HG03066 (cell line): ENCODE data around the gene RPGRIP1.
"Not testable (repeated sequence)": the region's sequence is repeated elsewhere in the genome, so short reads cannot be mapped to it uniquely, and the experiment has no call there.

Experiments
- ATAC-seq: cut with Tn5 transposase; IDR thresholded peaks from one replicate; pipeline ENCODE4 v1.9.1; 2021; ENCODE audit warnings: low read depth; ENCODE audit not compliant: unreplicated experiment

Gene RPGRIP1

DNA sequence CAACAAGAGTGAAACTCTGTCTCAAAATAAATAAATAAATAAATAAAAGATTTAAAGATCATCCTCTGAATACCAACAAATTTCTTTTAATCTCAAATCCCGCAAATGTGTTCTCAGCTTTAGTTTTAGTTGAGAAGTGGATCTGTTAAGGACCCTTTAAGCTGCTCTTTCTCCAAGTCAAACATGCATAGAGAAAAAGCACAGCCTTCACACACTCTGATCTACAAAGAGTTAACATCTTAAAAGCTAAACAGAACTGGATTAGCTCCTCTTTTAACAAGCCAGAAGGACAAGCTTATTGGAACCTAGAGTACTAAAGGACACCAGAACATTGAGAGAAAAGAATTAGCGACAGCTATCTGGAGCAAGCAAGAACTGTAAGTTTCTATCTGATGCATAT, at the start of gene RPGRIP1:
RPGRIP1 (plus strand) TSS at position 301 of the 400 bp plus-strand sequence. CDS start 7,894 bp downstream, outside the sequence.
- ATAC-seq = no peak

DNA sequence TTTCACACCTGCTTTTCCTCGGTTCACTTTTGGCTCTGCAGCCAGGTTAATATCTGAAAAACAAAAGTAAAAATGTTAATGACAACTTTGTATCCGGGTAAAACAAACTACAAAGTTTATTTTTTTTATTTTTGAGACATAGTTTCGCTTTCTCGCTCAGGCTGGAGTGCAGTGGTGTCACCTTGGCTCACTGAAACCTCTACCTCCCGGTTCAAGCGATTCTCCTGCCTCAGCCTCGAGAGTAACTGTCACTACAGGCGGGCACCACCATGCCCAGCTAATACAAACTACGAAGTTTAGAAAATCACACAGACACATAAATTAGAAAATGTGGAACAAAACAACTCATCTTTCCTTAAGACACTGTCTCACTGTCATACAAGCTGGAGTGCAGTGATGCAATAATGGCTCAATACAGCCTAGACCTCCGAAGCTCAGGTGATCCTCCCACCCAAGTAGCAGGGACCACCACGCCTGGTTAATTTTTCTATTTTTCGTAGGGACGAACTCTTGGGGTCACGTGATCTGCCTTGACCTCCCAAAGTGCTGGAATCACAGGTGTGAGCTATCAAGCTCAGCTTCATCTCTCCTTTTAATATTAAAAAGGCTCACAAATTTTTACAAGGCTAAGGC, 48.7 kb upstream of the RPGRIP1 start:
- no peak for ATAC-seq

DNA sequence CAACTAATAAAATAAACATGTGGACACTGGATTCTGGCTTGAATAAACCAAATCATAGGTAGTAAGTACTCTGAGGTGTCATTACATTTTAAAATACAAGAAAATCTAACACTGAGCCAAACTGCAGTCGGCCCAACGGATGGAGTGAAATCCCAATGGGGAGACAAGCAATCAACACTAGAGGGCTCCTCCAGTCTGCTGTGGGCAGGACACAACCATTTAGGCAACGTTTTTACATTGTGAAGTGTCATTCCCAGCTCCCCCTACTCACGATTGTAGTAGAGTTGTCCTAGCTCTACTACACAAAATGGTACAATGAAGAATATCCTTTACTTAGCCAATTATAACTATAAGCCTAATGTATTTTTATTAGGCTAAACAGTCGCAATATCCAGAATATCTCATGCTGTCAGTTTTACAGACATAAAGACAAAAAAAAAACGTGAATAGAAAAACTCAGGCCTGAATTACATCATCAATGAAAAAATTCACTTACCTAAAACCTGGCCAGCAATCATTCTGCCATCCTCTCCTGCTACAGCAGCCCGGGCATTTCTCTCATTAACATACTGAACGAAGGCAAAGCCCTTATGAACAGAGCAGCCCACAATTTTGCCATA, 46.3 kb upstream of the RPGRIP1 start:
- no peak for ATAC-seq

DNA sequence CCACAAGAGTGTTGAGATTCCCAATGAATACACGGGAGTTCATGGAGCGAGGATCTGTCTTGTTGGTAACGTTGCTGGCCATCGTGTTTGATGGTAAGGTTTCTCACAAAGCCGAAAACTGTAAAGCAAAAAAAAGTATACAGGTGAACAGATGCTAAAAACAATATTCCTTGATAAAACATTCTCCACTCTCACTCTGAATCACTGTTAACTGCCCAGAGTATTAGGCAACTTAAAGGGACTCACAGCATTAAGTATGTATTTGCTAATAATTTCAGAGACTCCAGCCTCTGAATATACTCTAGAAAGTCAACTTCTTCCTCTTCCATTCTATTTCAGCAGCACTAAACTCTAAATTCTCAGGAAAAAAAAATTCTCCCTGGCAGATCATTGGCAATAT, 45.8 kb upstream of the RPGRIP1 start:
- no peak for ATAC-seq

DNA sequence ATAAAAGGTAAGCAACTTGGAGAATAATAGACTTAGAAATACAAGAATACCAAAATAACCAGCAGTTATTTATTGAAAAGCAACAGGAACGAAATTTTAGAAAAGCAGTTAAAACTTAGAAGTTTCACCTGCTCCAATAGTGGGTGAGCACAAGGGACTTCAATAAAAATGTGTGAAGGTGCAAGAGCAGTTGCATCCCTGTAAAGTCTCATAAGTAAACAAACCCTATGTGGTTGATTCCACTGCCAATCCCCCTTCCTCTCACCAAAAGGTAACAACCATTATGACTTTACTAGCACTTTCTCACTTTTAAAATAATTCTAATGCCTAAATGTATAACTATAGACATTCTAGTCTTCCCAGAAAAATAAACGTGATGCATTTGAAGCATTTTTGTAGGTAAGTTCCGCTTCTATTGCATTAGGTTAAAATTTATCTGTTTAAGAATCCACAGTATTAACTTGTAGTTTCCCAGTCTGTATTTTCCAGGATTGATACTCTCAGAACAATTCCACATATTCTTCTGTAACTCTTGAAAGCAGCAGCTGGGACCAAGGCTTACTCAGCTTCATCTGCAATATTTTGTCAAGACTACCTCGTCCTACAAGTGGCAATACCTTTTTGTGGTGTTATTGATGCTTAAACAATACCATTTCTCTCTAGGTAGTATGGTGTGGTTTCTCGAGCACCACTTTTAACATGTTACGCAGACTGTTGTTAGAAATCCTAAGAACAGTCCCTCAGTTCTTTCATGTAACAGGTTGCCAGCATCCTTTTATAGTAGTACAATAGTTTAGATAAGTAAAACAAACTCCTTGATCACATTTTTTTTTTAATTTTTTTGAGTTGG, 42.7 kb upstream of the RPGRIP1 start:
- ATAC-seq = no peak

DNA sequence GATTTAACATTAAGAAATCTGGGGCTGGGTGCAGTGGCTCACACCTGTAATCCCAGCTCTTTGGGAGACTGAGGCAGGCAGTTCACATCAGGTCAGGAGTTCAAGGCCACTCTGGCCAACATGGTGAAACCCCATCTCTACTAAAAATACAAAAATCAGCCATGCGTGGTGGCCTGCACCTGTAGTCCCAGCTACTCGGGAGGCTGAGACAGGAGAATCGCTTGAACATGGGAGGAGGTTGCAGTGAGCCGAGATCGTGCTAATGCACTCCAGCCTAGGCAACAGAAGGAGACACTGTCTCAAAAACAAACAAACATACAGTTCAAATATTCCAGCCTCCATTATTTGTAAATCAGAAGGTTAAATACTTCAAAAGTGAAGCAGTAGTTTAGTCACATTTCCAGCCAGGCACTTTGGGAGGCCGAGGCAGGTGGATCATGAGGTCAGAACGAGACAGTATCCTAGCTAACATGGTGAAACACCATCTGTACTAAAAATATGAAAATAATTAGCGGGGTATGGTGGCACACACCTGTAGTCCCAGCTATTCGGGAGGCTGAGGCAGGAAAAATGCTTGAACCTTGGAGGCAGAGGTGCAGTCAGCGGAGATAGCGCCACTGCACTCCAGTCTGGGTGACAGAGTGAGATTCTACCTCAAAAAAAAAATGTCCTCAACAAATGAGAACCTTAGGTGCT, 40.9 kb upstream of the RPGRIP1 start:
- no peak for ATAC-seq

DNA sequence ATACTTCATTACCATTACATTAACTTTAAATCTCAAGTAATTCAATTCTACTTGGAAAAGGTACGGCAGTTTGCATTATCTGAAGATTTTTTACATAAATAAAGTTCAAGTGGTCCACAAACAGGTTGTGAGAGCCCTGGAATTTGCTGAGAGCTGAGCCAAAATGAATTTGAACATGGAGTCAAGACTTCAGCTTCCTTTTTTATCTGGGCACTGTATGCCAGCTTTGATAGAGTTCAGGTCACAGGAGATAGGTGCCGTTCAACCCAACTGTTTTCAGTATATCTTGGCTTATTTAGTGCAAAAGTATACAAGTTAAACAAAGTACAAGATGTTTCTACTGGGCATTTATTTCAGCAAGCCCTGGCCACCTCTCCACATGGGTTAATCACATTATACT, 39.5 kb upstream of the RPGRIP1 start:
- ATAC-seq = no peak

DNA sequence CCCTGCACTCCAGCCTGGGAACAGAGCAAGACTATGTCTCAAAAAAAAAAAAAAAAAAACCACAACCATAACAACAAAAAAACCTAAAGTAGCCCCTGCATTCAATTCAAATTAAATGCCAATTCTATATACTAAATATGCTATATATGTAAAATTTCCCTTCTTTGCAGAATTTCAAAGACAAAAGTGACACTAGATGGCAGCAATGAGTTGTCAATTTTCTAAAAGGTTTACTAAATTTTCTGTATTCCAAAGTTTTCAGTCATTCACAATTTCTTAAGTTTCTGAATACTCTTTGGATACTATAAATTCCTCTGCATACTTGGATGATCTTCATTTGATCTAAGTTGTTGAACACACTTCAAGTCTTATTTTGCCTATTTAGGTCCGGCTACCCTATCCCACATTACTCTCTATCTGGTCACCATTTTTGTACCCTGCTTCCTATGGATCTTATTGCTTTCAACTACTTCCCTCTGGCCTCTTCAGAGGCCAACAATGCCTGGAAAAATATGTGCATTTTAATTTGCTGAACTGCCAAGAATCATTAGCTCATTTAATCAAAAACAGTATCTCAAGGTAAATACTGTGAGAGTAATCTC, 38.6 kb upstream of the RPGRIP1 start:
- no peak for ATAC-seq

DNA sequence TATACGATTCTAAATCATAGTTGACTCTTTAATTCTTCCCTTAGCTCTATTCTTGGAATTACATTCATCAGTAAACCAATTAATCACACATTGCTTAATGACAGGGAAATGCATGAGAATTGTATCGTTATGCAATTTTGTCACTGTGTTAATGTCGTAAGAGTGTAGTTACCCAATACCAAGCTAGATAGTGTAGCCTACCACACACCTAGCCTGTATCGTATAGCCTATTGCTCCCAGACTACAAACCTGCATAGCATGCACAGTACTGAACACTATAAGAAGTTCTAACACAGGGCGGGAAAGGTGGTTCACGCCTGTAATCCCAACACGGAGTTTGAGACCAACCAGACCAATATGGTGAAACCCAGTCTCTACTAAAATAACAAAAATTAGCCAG, 35.3 kb upstream of the RPGRIP1 start:
- ATAC-seq = no peak

DNA sequence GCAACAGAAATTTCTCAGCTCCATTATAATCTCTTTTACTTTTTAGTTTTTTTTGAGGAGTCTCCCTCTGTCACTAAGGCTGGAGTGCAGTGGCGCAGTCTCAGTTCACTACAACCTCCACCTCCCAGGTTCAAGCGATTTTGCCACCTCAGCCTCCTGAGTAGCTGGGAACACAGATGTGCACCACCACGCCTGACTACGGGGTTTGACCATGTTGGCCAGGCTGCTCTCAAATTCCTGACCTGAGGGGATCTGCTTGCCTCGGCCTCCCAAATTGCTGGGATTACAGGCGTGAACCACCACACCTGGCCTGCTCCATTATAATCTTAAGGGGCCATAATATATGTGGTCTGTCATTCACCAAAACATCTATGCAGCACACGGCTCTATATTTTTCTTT, 34.1 kb upstream of the RPGRIP1 start:
- ATAC-seq = no peak

DNA sequence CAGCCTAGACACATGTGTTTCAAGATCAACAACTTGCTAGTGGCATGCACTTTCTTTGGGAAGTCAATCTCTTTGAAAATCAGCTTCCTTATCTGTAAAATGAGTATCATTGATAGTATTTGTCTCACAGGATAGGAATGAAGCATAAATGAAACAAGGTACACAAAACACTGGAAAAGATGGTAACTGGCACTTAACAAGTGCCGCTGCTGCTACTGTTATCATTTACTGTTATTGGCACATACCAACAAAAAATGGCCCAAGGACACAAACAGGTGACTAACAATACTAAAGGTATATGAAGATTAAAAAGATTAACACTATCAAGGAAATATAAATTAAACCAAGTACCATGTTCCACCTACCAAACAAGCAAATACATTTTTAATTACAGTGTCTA, 31.5 kb upstream of the RPGRIP1 start:
- ATAC-seq = no peak

DNA sequence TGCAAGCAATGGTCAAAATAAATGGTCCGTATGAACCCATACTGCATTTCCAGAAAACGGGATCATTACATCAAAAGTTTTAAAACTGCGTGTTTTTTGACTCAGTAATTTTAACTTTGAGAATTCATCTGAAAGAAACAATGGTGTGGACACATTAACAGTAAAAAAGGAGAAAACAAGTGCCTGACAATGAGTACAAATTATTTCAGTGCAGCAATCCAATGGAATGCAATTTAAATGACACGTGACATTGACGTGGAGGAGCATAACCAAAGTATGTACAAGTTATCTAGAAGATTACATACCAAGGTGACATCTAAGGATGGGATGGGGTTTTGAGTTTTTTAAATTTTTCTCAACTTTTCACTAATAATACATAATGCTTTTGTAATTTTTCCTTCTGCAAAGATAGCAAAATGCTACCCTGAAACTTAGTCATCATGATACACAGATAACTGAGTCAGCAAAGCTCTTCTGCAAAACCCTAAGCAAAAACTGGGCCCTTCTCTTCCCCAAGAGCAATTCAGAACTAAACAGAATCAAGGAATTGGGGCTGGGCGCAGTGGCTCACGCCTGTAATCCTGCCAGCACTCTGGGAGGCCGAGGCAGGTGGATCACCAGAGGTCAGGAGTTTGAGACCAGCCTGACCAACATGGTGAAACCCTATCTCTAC, 31.0 kb upstream of the RPGRIP1 start:
- ATAC-seq = no peak

DNA sequence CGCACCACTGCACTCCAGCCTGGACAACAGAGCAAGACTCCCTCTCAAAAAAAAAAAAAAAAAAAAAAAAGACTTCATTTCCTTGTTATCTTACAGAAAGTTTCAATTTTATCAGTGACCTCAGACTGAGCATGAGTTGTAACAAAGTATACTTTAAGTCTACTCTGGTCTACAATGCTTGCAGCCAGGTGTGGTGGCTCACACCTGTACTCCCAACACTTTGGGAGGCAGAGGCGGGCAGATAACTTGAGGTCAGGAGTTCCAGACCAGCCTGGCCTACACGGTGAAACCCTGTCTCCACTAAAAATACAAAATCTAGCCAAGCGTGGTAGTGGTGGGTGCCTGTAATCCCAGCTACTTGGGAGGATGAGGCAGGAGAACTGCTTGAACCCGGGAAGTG, 28.7 kb upstream of the RPGRIP1 start:
- no peak for ATAC-seq

DNA sequence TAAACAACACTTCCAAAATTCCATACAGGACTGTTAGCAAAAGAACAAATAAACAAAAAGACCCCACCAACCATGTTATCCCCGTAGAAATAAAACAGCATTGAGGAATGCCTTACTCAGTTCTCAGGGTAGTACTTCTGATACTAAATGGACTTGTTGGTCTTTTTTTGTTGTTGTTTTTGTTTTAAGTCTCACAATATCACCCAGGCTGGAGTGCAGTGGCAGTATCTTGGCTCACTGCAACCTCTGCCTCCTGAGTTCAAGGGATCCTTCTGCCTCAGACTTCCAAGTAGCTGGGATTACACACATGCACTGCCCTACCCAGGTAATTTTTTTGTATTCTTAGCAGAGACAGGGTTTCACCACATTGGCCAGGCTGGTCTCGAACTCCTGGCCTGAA, 27.7 kb upstream of the RPGRIP1 start:
- ATAC-seq = no peak

DNA sequence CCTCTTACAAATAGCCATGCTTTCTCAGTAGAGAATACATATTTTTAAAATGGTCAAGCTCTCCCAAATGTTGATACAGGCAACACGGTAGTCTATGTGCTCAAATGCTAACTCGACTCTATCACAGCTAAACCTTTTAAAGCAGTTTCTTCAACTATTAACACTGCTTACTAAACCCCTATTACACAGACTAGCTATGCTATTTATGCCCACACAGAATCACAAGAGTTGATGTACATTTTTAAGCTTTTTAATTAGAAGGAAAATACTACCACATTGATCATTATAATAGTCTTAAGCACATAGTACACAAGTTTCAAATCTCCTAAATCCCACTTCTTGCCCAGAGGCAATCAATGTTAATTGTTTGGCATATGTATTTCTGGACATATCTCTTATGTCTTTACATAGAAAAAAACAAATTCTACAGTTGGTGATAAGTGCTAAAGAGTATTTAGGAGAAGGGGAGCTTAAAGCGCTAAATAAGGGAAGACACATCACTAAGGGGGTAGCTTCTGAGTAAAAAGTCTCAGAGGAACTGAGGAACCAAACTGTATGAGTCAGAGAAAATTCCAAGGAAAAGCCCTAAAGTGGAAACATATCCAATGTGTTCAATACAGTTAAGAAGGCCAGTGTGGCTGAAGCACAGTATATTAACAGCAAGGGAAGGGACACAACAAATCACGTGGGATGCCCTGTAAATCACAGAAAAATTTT, 24.3 kb upstream of the RPGRIP1 start:
- no peak for ATAC-seq

DNA sequence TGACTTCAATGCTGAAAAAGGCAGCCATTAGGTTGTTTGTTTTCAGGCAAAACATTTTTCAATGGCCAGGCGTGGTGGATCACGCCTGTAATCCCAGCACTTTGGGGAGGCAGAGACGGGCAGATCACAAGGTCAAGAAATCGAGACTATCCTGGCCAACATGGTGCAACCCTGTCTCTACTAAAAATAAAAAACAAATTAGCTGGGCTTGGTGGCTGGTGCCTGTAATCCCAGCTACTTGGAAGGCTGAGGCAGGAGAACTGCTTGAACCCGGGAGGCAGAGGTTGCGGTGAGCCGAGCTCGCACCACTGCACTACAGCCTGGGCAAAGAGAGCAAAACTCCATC, 23.8 kb upstream of the RPGRIP1 start:
- not testable (repeated sequence) for ATAC-seq

DNA sequence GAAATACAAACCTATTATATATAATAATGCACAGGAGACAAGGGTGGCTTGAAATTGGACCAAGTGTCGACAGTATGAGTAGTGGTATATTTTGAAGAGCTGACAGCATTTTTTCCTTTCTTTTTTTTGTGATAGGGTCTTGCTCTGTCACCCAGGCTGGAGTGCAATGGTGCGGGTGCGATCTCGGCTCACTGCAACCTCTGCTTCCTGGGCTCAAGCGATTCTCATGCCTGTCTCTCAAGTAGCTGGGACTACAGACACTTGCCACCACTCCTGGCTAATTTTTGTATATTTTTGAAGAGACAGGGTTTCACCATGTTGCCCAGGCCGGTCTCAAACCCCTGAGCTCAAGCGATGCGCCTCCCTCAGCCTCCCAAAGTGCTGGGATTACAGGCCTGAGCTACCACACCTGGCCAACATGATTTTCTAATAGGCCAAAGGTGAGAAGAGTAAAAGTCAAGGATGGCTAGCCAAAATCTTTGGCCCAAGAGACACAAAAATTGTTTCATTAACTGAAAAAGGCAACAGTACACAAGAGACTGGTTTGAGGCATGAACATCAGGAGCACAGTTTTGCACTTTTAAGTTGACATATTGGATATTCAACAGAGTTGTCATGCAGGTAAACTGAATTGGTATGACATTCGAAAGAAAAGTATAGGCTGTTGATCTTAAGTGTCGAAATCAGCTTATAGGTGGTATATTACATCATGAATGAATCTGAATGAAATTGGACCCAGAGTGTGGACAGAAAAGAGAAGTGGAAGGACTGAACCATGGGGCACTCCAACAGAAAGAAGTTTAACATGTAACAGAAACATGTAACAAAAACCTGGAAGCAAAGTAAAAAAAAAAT, 23.1 kb upstream of the RPGRIP1 start:
- ATAC-seq = no peak

DNA sequence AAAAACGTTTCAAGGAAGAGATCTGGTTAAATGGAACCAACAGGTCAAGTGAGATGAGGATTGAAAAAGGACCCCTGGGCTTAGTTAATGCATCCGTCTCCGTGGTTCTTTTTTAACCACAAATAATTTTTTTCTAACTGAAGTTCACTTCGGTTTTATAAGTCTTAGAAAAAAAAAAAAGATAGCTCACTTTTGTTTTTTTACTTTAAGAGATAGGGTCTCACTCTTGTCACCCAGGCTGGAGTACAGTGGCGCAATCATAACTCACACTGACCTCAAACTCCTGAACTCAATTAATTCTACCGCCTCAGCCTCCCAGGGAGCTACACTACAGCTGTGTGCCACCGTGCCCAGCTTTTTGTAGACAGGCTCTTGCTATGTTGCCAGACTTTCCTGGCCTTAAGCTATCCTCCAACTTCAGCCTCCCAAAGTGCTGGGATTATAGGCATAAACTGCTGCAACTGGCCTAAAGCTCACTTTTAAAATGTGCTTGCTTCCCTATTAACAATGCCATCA, 22.4 kb upstream of the RPGRIP1 start:
- no peak for ATAC-seq
